Raji (cell line): ENCODE results near the gene CFP.

Source experiments
- POLR2A ChIP-seq: IDR thresholded peaks from 2 replicates; pipeline ENCODE4 v1.6.1; 2011; ENCODE audit warnings: low read depth, low read length, control low read depth; ENCODE audit not compliant: insufficient read depth

The CFP gene

GRCh38 chrX:47586043-47586787, 43.5 kb downstream of the CFP start:
- TF ChIP-seq POLR2A, result no peak

DNA sequence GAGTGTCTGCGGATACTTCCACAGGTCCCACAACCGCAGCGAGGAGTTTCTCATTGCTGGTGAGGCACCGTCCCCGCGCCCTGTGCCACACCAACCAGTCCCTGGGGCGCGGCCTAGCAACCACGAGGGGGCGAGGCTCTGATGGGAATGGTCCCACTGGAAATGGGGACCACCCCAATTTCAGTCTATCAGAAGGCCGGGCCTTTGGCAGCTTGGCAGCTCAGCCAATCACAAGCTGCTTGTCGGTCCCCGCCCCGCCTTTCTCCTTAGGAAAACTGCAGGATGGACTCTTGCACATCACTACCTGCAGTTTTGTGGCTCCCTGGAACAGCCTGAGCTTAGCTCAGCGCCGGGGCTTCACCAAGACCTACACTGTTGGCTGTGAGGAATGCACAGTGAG, 44.5 kb downstream of the CFP start:
- no peak for TF ChIP-seq POLR2A

DNA sequence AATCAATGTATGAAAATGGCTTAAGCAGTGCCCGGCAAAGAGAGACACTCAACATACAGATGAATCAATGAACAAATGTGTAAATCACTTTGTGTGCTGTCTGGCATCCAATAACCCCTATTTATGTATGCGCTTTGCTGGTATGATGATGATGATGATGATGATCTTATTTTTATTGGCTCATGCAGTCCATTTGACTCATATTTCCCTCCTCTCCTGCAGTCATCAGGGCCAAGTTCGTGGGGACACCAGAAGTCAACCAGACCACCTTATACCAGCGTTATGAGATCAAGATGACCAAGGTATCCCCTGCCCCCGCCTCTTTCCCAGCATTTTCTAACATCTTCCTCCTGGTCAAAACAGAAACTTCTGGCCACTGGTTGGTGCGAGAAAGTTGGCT, 45.0 kb downstream of the CFP start:
- TF ChIP-seq POLR2A, result no peak

DNA sequence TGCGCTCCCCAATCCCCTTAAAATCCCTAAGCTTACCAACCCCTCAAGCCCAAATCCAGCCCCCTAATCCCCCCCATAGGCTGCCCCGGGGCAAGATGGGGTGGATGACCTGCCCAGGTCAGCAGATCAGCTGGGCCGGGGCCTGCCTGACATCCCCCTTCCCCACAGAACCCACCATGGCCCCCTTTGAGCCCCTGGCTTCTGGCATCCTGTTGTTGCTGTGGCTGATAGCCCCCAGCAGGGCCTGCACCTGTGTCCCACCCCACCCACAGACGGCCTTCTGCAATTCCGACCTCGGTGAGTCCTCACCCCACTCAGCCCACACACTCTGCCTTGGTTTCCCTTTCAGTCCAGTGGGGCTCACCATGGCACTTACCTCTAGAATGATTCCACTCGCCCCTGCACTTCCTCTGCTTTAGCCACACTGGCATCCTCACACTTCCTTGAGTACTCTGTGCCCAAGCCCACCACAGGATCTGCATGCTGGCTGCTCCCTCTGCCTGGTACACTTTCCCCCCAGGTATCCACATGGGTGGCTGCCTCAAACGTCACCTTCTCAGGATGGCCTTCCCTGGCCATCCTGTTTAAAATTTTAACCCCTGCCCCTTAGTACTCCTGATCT, 46.4 kb downstream of the CFP start:
- TF ChIP-seq POLR2A, result no peak

DNA sequence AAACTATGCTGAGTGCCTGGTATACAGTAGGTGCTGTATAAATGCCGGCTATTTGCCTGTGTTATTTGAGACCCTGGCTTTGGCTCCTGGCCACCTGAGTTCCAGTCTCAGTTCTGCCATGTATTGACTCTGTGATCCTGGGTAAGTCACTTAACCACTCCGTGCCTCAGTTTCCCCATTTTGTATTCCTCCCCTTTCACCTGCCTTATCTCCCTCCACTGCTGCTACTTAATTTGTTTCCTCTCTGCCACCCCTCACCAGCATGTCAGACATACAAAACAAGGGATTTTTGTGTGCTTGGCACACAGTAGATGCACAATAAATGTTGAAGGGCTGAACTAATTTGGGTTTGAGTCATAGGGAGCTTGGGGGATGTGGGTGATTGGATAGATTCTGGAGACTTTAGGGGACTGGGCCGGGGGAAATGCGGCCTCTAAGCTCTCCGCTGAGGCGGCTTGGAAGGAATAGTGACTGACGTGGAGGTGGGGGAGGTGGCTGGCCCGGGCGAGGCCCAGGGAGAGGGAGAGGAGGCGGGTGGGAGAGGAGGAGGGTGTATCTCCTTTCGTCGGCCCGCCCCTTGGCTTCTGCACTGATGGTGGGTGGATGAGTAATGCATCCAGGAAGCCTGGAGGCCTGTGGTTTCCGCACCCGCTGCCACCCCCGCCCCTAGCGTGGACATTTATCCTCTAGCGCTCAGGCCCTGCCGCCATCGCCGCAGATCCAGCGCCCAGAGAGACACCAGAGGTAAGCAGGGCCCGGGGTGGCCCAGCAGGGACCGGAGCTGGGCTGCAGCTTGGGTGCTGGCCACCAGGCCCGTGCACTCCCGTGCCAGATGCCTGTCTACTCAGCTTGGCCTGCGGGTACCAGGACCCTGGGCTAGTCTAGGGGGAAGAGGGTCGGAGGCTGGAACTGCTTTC, 47.7 kb downstream of the CFP start, which contains the start of gene TIMP1:
Gene TIMP1, plus strand, starts transcription at position 706 of the 917 bp plus-strand sequence. CDS start 980 bp downstream, outside the sequence.
- TF ChIP-seq POLR2A, result no peak

- TF ChIP-seq POLR2A, result no peak
Observed at GRCh38 chrX:47579537-47579936, 50.2 kb downstream of the CFP start.

DNA sequence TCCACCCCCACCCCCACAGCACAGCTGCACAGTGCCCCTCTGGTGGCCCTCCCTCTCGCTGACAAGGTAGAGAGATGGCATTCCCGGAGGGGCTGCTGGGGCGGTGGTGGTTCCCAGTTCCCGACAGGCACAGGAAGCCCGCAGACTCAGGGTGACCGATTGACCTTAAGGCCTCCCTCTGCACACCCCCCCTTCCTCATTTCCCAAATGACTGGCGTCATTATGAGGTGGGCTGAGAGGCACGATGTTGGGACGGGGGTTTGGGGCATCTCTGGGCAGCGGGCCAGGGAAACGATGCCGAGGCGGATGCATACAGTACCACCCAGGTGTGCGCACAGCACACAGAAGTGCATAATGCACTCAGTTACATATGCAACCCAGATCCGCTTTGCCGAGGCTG, 51.0 kb downstream of the CFP start:
- no peak for TF ChIP-seq POLR2A

DNA sequence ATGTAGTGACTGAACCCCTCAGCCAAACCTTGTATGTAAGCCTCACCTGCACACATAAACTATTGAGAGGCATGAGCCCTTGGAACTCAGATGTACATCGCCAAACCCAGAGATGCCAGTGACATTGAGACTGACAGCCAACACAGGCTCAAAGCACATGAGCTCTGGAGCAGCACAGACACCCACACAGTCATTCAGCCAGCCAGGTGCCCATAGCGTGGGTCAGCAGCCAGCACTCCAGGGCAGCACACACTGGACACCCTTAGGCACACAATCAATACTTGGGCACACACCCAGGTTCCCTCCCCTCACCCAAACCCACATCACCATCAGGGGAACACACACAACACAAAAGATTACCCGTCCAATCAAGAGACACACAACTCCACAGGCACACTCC, 51.8 kb downstream of the CFP start:
- no peak for TF ChIP-seq POLR2A

- TF ChIP-seq POLR2A, result no peak
Observed at GRCh38 chrX:47577424-47577823, 52.3 kb downstream of the CFP start.

DNA sequence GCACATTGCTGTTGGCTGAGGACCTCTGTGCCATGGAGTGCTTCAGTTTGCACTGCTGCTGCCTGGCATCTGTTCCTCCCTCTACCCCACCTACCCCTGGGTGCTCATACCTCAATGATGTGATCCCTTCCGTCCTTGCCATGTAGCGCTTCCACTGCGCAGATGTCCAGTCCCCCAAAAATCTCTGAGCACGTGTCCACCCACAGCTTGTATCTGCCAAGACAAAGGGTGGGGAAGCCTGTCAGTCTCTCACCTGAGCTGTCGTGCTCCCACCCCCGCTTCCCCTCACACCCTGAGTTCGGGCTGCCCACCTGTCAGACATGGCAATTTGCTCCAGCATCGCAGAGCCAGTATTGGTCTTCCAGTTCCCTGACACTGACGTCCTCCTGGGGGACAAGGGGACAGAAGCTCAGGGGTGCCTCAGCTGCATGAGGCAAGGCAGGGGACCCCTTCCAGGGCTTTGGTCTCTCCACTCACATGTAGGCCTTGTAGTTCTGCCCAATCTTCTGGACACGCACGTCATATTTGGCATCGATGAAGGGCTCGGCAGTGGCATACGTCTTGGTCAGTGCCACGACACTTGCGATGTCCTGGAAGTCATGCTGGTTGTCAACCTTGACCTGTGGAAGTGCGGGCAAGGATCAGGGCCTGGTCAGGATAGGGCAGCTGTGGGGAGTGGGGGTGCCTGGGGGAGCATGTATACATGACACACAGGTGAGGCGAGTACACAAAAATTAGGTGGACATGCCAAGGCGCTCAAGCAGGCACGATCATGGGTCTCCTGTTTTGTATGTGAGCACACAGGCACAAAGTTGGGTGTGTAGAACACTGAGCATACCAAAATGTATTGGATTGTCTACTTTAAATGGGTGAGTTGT, 53.5 kb downstream of the CFP start:
- TF ChIP-seq POLR2A, result no peak

DNA sequence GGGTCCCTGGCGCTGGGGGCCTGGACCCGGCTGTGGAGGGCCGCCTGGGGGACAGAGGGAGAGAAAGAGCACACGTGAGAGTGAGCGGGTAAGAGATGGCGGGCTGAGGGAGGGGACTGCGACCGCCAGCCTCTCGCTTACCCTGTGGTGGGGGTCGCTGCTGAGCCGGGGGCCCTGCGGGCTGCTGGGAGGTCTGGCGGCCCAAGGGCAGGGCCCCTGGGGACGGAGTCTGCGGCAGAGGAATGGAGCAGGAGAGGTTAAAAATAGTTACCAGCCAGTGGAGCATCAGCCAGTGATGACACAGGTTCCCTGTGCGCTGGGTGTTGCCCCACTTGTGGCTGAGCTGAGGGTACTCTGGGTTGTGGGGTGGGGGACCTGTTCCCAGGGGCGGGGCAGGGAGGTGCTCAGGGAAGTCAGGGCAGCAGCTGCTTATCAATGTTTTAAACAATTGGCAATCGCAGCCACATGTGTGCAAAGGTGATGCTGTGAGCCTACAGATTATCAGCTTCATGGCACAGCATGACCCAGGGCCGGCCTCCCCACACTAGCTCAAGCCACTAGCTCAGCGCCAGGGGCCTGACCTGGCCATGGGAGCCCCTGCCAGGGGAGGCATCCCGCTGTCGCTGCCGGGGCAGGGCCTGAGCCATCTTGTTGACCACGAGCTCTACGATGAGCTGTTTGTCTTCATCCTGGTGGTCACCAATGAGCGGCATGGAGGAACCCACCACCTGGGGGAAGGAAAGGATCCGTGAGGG, 55.0 kb downstream of the CFP start:
- no peak for TF ChIP-seq POLR2A

- no peak for TF ChIP-seq POLR2A
Observed at GRCh38 chrX:47574076-47574546, 55.6 kb downstream of the CFP start.

- TF ChIP-seq POLR2A, result no peak
Observed at GRCh38 chrX:47573341-47574075, 56.2 kb downstream of the CFP start.
